ENCODE data around the gene GLB1L3. TPM values are rescaled to one million over a fixed set of nuclear protein-coding genes. Genes with fewer than 3 reads are reported as not detected.

GLB1L3 gene
- total RNA-seq, 3 donors from 2014 or later (not counting 1 experiment from before 2014, with no cell fraction given) = 0.38 TPM; not detected in 2

DNA sequence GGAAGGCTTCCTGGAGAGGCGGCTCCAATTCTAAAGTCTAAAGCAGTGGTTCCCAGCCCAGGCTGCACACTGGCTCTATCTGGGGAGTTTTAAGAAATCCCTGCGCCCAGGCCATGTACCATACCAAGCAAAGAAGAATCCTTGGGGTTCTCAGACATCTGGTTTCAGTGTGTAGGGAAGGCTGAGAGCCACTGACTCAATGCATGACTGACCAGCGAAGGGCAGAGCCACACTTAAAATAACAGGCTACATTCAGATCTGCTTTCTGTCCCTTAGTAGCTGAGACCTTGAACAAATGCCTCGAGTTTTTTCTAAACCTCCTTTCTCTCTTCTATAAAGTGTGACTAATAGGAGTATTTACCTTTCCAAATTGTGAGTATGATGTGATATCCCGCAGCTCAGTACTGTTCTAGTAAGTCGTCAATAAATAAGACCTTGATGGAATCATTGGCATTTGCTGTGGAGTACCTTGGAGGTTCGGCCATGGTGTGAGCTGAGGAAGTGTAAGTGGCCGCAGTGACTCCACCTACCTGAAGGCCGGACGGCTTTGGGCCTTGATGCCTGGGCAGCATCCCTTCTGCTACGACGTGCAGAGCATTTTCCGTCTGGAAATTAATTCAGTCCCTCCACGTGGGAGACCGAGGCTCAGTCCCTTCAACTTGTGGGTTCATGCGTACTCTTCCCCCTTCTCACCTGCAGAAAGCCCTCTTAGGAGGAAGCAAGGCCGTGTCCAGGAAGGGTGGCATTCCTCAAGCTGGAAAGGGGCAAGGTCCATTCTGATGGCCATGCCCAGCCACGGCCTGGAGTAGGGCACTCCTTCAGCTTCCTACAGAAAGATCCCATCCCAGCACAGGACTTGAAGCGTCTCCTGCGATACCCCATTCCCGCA, 80.7 kb downstream of the GLB1L3 start:
- Mint-ChIP-seq H3K27me3 (ENCODE audit: low read depth in 2 of 2) (peaks cover 11 to 35% of the 10 kb centered on the region in 2 donors), H3K9me3 (no peaks in the 10 kb centered on the region), H3K4me1 (peaks cover 10 to 19% of the 10 kb centered on the region in 2 donors), H3K27ac (no peak overlapping the region), H3K4me3 (no peak overlapping the region), H3K36me3 (peaks cover 17% of the 10 kb centered on the region)
- DNase-seq (no peak), ATAC-seq (no peak)
- H3K27ac ChIP-seq (ENCODE audit: low read length) = no peak overlapping the region
- peaks cover 12% of the 10 kb centered on the region for H3K4me1 ChIP-seq (ENCODE audit: control insufficient read depth, insufficient read depth, low read length)
- H3K36me3 ChIP-seq (ENCODE audit: control insufficient read depth, insufficient read depth, low read length) = no peaks in the 10 kb centered on the region
- no peaks in the 10 kb centered on the region for H3K27me3 ChIP-seq (ENCODE audit: control insufficient read depth, insufficient read depth, low read length)
- H3K4me3 ChIP-seq (ENCODE audit: low read length) = no peak overlapping the region
- no peaks in the 10 kb centered on the region for H3K9me3 ChIP-seq (ENCODE audit: control insufficient read depth, insufficient read depth, low read length)
- WGBS (ENCODE audit: insufficient coverage) = 94% methylated on average over 20 of the region's 21 CpGs
- intact Hi-C loops (cut with micrococcal nuclease) = no loop called here
- TF ChIP-seq CTCF (IDR thresholded peaks at IDR 0.05) = no peak

DNA sequence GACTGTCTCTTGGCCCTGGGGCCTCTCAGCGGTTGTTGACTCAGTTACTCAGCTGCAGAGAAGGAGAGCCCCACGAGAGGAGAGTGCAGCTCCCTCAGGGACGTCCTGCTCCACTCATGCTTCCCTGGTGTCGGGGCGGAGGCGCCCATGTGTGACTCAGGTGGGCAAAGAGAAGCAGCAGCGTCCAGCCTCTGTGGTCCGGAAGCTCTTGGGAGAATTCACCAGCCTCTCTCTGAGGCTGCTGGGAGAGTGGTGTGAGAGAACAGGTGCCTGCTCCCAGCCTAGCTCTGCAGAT, 81.3 kb downstream of the GLB1L3 start:
- no peak overlapping the region for H3K4me3 ChIP-seq (ENCODE audit: low read length)
- TF ChIP-seq CTCF (IDR thresholded peaks at IDR 0.05) = no peak
- peaks cover 10 to 21% of the 10 kb centered on the region in 2 donors for H3K4me1 Mint-ChIP-seq
- H3K36me3 Mint-ChIP-seq = peaks cover 17% of the 10 kb centered on the region
- H3K4me3 Mint-ChIP-seq = no peak overlapping the region
- intact Hi-C loops (cut with micrococcal nuclease) = no loop called here
- no peaks in the 10 kb centered on the region for H3K9me3 Mint-ChIP-seq
- DNase-seq (no peak), ATAC-seq (no peak)
- no peak overlapping the region for H3K27ac Mint-ChIP-seq
- H3K36me3 ChIP-seq (ENCODE audit: control insufficient read depth, insufficient read depth, low read length) = no peaks in the 10 kb centered on the region
- H3K27me3 Mint-ChIP-seq (ENCODE audit: low read depth in 2 of 2) = peaks cover 13 to 40% of the 10 kb centered on the region in 2 donors
- WGBS (ENCODE audit: insufficient coverage) = 90% methylated on average over 8 of the region's 8 CpGs
- H3K9me3 ChIP-seq (ENCODE audit: control insufficient read depth, insufficient read depth, low read length) = no peaks in the 10 kb centered on the region
- no peaks in the 10 kb centered on the region for H3K27me3 ChIP-seq (ENCODE audit: control insufficient read depth, insufficient read depth, low read length)
- no peak overlapping the region for H3K27ac ChIP-seq (ENCODE audit: low read length)
- peaks cover 12% of the 10 kb centered on the region for H3K4me1 ChIP-seq (ENCODE audit: control insufficient read depth, insufficient read depth, low read length)

- WGBS (ENCODE audit: insufficient coverage) = 94% methylated on average over 27 of the region's 27 CpGs
- H3K9me3 Mint-ChIP-seq = no peaks in the 10 kb centered on the region
Observed at GRCh38 chr11:134358165-134358855, 82.1 kb downstream of the GLB1L3 start.

More at GRCh38 chr11:134358165-134358855, 82.1 kb downstream of the GLB1L3 start:
- intact Hi-C loops (cut with micrococcal nuclease) = no loop called here
- no peak for TF ChIP-seq CTCF (IDR thresholded peaks at IDR 0.05)
- Histone ChIP-seq H3K27ac (ENCODE audit: low read length) (no peak overlapping the region), H3K4me1 (ENCODE audit: control insufficient read depth, insufficient read depth, low read length) (peaks cover 12% of the 10 kb centered on the region), H3K4me3 (ENCODE audit: low read length) (no peak overlapping the region), H3K27me3 (ENCODE audit: control insufficient read depth, insufficient read depth, low read length) (no peaks in the 10 kb centered on the region), H3K36me3 (ENCODE audit: control insufficient read depth, insufficient read depth, low read length) (no peaks in the 10 kb centered on the region), H3K9me3 (ENCODE audit: control insufficient read depth, insufficient read depth, low read length) (no peaks in the 10 kb centered on the region)
- peaks cover 16% of the 10 kb centered on the region for H3K36me3 Mint-ChIP-seq
- ATAC-seq = no peak
- H3K27ac Mint-ChIP-seq = no peak overlapping the region
- H3K4me1 Mint-ChIP-seq = peaks cover 10 to 21% of the 10 kb centered on the region in 2 donors
- H3K27me3 Mint-ChIP-seq (ENCODE audit: low read depth in 2 of 2) = peaks cover 13 to 40% of the 10 kb centered on the region in 2 donors
- no peak for DNase-seq
- H3K4me3 Mint-ChIP-seq = no peak overlapping the region
